NB4 (cell line): Measurements from ENCODE around the gene SAMD14.

Source experiments
- MYC ChIP-seq: IDR thresholded peaks from 2 replicates; pipeline ENCODE4 v1.6.1; 2011; ENCODE audit warnings: low read depth, low read length
- POLR2A ChIP-seq: IDR thresholded peaks from 2 replicates; pipeline ENCODE4 v1.6.1; 2011; ENCODE audit warnings: mild to moderate bottlenecking; ENCODE audit not compliant: insufficient read length; ENCODE audit errors: extremely low read depth
- TF ChIP-seq, protein P1 (sequence below): IDR thresholded peaks from one replicate; pipeline ENCODE4 v1.5.1; 2012; ENCODE audit warnings: low read depth, low read length
- TF ChIP-seq, protein P2 (sequence below): IDR thresholded peaks from 2 replicates; pipeline ENCODE4 v1.6.1; 2011; ENCODE audit warnings: low read depth, low read length

DNA sequence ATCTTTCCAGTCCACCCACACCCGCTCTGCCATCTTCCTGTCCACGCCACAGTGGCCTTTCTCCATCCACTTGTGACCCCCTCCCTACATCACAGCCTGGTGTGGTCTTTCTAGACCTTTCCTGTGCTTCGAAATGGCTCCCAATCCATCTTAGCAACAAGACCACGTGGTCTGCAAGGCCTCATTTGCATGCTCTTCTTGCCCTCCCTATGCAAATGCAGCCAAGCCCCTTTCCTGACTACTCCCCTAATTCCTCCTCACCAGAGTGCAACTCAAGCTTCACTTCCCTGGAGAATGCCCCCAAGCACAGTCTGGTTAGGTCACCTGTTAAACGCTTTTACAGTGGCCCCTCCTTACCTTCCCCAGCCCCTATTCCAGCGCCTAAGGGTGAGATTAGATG, 14.4 kb upstream of the SAMD14 start:
- TF ChIP-seq, protein P1, sequence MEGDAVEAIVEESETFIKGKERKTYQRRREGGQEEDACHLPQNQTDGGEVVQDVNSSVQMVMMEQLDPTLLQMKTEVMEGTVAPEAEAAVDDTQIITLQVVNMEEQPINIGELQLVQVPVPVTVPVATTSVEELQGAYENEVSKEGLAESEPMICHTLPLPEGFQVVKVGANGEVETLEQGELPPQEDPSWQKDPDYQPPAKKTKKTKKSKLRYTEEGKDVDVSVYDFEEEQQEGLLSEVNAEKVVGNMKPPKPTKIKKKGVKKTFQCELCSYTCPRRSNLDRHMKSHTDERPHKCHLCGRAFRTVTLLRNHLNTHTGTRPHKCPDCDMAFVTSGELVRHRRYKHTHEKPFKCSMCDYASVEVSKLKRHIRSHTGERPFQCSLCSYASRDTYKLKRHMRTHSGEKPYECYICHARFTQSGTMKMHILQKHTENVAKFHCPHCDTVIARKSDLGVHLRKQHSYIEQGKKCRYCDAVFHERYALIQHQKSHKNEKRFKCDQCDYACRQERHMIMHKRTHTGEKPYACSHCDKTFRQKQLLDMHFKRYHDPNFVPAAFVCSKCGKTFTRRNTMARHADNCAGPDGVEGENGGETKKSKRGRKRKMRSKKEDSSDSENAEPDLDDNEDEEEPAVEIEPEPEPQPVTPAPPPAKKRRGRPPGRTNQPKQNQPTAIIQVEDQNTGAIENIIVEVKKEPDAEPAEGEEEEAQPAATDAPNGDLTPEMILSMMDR = no peak
- TF ChIP-seq POLR2A (no peak), MYC (no peak)
- TF ChIP-seq, protein P2, sequence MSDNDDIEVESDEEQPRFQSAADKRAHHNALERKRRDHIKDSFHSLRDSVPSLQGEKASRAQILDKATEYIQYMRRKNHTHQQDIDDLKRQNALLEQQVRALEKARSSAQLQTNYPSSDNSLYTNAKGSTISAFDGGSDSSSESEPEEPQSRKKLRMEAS = no peak
